ENCODE results near the gene IDH3B.

Gene IDH3B

GRCh38 chr20:2619961-2620595, 43.9 kb downstream of the IDH3B start:
- Mint-ChIP-seq H3K27me3 (peaks cover 26% of the 10 kb centered on the region), H3K27ac (no peak overlapping the region), H3K9me3 (no peaks in the 10 kb centered on the region), H3K4me3 (no peak overlapping the region), H3K4me1 (no peaks in the 10 kb centered on the region)
- DNase-seq = no peak
- no peak for ATAC-seq

GRCh38 chr20:2619337-2619736, 44.7 kb downstream of the IDH3B start:
- H3K9me3 Mint-ChIP-seq = no peaks in the 10 kb centered on the region
- H3K4me1 Mint-ChIP-seq = no peaks in the 10 kb centered on the region
- H3K4me3 Mint-ChIP-seq = no peak overlapping the region
- peaks cover 28% of the 10 kb centered on the region for H3K27me3 Mint-ChIP-seq
- DNase-seq = no peak
- no peak for ATAC-seq
- H3K27ac Mint-ChIP-seq = no peak overlapping the region

GRCh38 chr20:2618815-2619214, 45.2 kb downstream of the IDH3B start:
- Mint-ChIP-seq H3K9me3 (no peaks in the 10 kb centered on the region), H3K27me3 (peaks cover 28% of the 10 kb centered on the region), H3K4me3 (no peak overlapping the region), H3K4me1 (no peaks in the 10 kb centered on the region), H3K27ac (no peak overlapping the region)
- ATAC-seq (no peak), DNase-seq (no peak)

GRCh38 chr20:2617099-2617714, 46.8 kb downstream of the IDH3B start:
- ATAC-seq = no peak
- Mint-ChIP-seq H3K4me1 (no peaks in the 10 kb centered on the region), H3K4me3 (no peak overlapping the region), H3K27me3 (peaks cover 29% of the 10 kb centered on the region), H3K27ac (no peak overlapping the region), H3K9me3 (no peaks in the 10 kb centered on the region)
- no peak for DNase-seq

- H3K27me3 Mint-ChIP-seq = peaks cover 35% of the 10 kb centered on the region
- H3K4me3 Mint-ChIP-seq = no peak overlapping the region
- H3K4me1 Mint-ChIP-seq = no peaks in the 10 kb centered on the region
- DNase-seq (no peak), ATAC-seq (no peak)
- no peaks in the 10 kb centered on the region for H3K9me3 Mint-ChIP-seq
- H3K27ac Mint-ChIP-seq = no peak overlapping the region
Measured at GRCh38 chr20:2616634-2617033, 47.4 kb downstream of the IDH3B start.

GRCh38 chr20:2612073-2612472, 51.9 kb downstream of the IDH3B start:
- no peak overlapping the region for H3K27ac Mint-ChIP-seq
- ATAC-seq (no peak), DNase-seq (no peak)
- peaks cover 38% of the 10 kb centered on the region for H3K27me3 Mint-ChIP-seq
- no peak overlapping the region for H3K4me3 Mint-ChIP-seq
- H3K9me3 Mint-ChIP-seq = peaks cover 5 to 6% of the 10 kb centered on the region in 2 donors
- H3K4me1 Mint-ChIP-seq = no peaks in the 10 kb centered on the region

GRCh38 chr20:2610941-2611720, 52.9 kb downstream of the IDH3B start:
- ATAC-seq = no peak
- Mint-ChIP-seq H3K9me3 (peaks cover 6 to 9% of the 10 kb centered on the region in 2 donors), H3K27me3 (peaks cover 38% of the 10 kb centered on the region), H3K4me1 (no peaks in the 10 kb centered on the region), H3K4me3 (no peak overlapping the region), H3K27ac (no peak overlapping the region)
- no peak for DNase-seq

- peaks cover 6 to 9% of the 10 kb centered on the region in 2 donors for H3K9me3 Mint-ChIP-seq
- no peak for ATAC-seq
- no peak overlapping the region for H3K4me3 Mint-ChIP-seq
- H3K27me3 Mint-ChIP-seq = peaks cover 35% of the 10 kb centered on the region
- H3K4me1 Mint-ChIP-seq = no peaks in the 10 kb centered on the region
- DNase-seq = no peak
- H3K27ac Mint-ChIP-seq = no peak overlapping the region
Measured at GRCh38 chr20:2610326-2610725, 53.7 kb downstream of the IDH3B start.

Data from stimulated activated naive CD8-positive, alpha-beta T cell treated with anti-CD3 and anti-CD28 coated beads, Interleukin-15, amount 100 ng/mL, for 72 hours (primary cell).